Midbrain (tissue), 1 donor: Measurements from ENCODE around the gene NFATC2.

ENCODE experiments used
- DNase-seq: peaks from one replicate; lab custom pipeline; 2025; lab: John Stamatoyannopoulos, UW

NFATC2 gene

GRCh38 chr20:51429696-51430095, 112.8 kb downstream of the NFATC2 start:
- no peak for DNase-seq

- no peak for DNase-seq
These were observed 113.4 kb downstream of the NFATC2 start for GRCh38 chr20:51429144-51429482.

- DNase-seq, result no peak
These were observed 113.9 kb downstream of the NFATC2 start for GRCh38 chr20:51428401-51429143.

- no peak for DNase-seq
These were observed 114.7 kb downstream of the NFATC2 start for GRCh38 chr20:51427651-51428291.

GRCh38 chr20:51426718-51427650, 115.5 kb downstream of the NFATC2 start:
- no peak for DNase-seq

- DNase-seq, result no peak
These were observed 117.0 kb downstream of the NFATC2 start for GRCh38 chr20:51425347-51426106.

- DNase-seq, result no peak
These were observed 118.0 kb downstream of the NFATC2 start for GRCh38 chr20:51424270-51425117.

- DNase-seq, result no peak
These were observed 118.7 kb downstream of the NFATC2 start for GRCh38 chr20:51423810-51424209.

- DNase-seq, result no peak
These were observed 119.2 kb downstream of the NFATC2 start for GRCh38 chr20:51423290-51423667.

- no peak for DNase-seq
These were observed 119.8 kb downstream of the NFATC2 start for GRCh38 chr20:51422514-51423289.

GRCh38 chr20:51420805-51421204, 121.7 kb downstream of the NFATC2 start:
- DNase-seq, result no peak

GRCh38 chr20:51420111-51420510, 122.4 kb downstream of the NFATC2 start:
- DNase-seq, result no peak

GRCh38 chr20:51419646-51420045, 122.9 kb downstream of the NFATC2 start:
- no peak for DNase-seq

GRCh38 chr20:51419231-51419630, 123.3 kb downstream of the NFATC2 start:
- DNase-seq, result no peak

- DNase-seq, result no peak
These were observed 124.4 kb downstream of the NFATC2 start for GRCh38 chr20:51418137-51418529.

GRCh38 chr20:51417250-51418136, 125.0 kb downstream of the NFATC2 start:
- DNase-seq, result no peak

GRCh38 chr20:51416532-51417249, 125.8 kb downstream of the NFATC2 start:
- DNase-seq, result no peak

- no peak for DNase-seq
These were observed 128.7 kb downstream of the NFATC2 start for GRCh38 chr20:51413857-51414256.
